Stimulated activated CD8-positive, alpha-beta memory T cell treated with anti-CD3 and anti-CD28 coated beads, Interleukin-4, amount 100 ng/mL, for 24 hours (primary cell): ENCODE measurements around the gene SRRM4.

Experiments used
- DNase-seq: peaks from one replicate; pipeline ENCODE4 v3.0.0-alpha.2; 2020; ENCODE audit warnings: low read depth

The SRRM4 gene

GRCh38 chr12:119171291-119171690 is 189.9 kb downstream of the SRRM4 start:
- DNase-seq, result no peak

- no peak for DNase-seq
Observed at GRCh38 chr12:119171691-119172425, 190.5 kb downstream of the SRRM4 start.

- DNase-seq, result no peak
Observed at GRCh38 chr12:119175081-119175480, 193.7 kb downstream of the SRRM4 start.

GRCh38 chr12:119176267-119177055 is 195.1 kb downstream of the SRRM4 start:
- no peak for DNase-seq

- no peak for DNase-seq
Observed at GRCh38 chr12:119177056-119177325, 195.7 kb downstream of the SRRM4 start.

GRCh38 chr12:119177724-119178380 is 196.5 kb downstream of the SRRM4 start:
- no peak for DNase-seq

- DNase-seq, result no peak
Observed at GRCh38 chr12:119178544-119179334, 197.4 kb downstream of the SRRM4 start, which contains the start of gene HSPB8. TSS of gene HSPB8 (plus strand) at chr12:119178931. CDS start at chr12:119179313, 382 bp downstream.

- no peak for DNase-seq
Observed at GRCh38 chr12:119179335-119180021, 198.1 kb downstream of the SRRM4 start.

- no peak for DNase-seq
Observed at GRCh38 chr12:119180380-119181040, 199.2 kb downstream of the SRRM4 start.

GRCh38 chr12:119181202-119181601 is 199.9 kb downstream of the SRRM4 start:
- DNase-seq, result no peak

GRCh38 chr12:119181944-119182343 is 200.6 kb downstream of the SRRM4 start:
- no peak for DNase-seq

- no peak for DNase-seq
Observed at GRCh38 chr12:119182701-119183493, 201.6 kb downstream of the SRRM4 start.

- no peak for DNase-seq
Observed at GRCh38 chr12:119183942-119184695, 202.8 kb downstream of the SRRM4 start.

GRCh38 chr12:119195256-119195655 is 213.9 kb downstream of the SRRM4 start:
- DNase-seq, result no peak

- DNase-seq, result no peak
Observed at GRCh38 chr12:119198440-119198839, 217.1 kb downstream of the SRRM4 start.

- no peak for DNase-seq
Observed at GRCh38 chr12:119200601-119201000, 219.3 kb downstream of the SRRM4 start.

- DNase-seq, result no peak
Observed at GRCh38 chr12:119201789-119202543, 220.6 kb downstream of the SRRM4 start.

GRCh38 chr12:119202544-119202943 is 221.2 kb downstream of the SRRM4 start:
- DNase-seq, result no peak

GRCh38 chr12:119204131-119204530 is 222.8 kb downstream of the SRRM4 start:
- no peak for DNase-seq
